NOMO-1 treated with dmso at 0.1 percent for 144 hours (cell line): ENCODE measurements around the gene INTS4.
"Not testable (repeated sequence)": the region's sequence is repeated elsewhere in the genome, so short reads cannot be mapped to it uniquely, and the experiment has no call there.

Source experiments
- DNase-seq: peaks from one replicate; lab custom pipeline; 2025; ENCODE audit not compliant: unreplicated experiment; lab: John Stamatoyannopoulos, UW

The INTS4 gene

GRCh38 chr11:78022397-78023396 lies 28.2 kb upstream of the INTS4 start, which contains the start of gene KCTD14:
Gene KCTD14 (minus strand): TSS chr11:78023276. CDS start chr11:78023249, 27 bp downstream.
- no peak for DNase-seq

DNA sequence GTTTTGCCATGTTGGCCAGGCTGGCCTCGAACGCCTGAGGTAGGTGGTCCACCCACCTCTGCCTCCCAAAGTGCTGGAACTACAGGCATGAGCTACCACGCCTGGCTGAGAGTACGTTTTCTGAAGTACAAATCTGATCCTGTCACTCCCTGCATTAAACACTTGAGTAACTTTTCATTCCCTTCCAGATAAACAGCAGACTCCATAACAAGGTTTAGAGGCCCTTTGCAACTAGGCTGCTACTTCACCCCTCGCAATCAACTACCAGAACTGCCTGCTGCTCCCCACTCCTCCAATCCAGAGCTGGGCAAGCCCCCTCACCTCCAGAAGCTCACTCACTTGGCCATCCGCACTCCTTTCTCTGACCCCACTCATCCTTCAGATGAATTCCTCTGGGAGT lies 27.1 kb upstream of the INTS4 start:
- DNase-seq: no peak

- no peak for DNase-seq
Measured at GRCh38 chr11:78020246-78020645, 25.8 kb upstream of the INTS4 start.

GRCh38 chr11:78019808-78020207 lies 25.3 kb upstream of the INTS4 start:
- DNase-seq: no peak

- no peak for DNase-seq
Measured at GRCh38 chr11:78015878-78016277, 21.4 kb upstream of the INTS4 start.

GRCh38 chr11:78014937-78015520 lies 20.6 kb upstream of the INTS4 start:
- DNase-seq: not testable (repeated sequence)

DNA sequence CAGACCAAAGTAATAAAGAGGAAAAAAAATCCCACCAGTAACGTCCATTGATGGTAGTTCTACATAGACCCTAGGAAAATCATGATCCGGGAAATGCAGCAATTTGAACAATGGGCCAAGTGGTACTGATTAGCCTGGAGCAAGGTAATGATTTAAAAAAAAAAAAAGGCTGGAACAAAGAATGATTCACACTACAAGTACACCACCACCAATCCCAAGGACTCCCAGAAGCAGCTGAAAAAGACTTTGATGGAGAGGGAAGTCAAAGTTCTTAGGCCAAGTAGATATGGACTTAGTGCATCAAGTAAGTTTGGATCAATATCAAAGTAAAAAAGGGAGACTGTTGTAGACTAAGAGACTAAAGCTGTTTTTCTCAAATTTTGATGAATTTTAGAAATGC lies 16.8 kb upstream of the INTS4 start:
- DNase-seq: no peak

- DNase-seq: no peak
Measured at GRCh38 chr11:78010755-78011154, 16.3 kb upstream of the INTS4 start.

- no peak for DNase-seq
Measured at GRCh38 chr11:78010304-78010703, 15.8 kb upstream of the INTS4 start.

DNA sequence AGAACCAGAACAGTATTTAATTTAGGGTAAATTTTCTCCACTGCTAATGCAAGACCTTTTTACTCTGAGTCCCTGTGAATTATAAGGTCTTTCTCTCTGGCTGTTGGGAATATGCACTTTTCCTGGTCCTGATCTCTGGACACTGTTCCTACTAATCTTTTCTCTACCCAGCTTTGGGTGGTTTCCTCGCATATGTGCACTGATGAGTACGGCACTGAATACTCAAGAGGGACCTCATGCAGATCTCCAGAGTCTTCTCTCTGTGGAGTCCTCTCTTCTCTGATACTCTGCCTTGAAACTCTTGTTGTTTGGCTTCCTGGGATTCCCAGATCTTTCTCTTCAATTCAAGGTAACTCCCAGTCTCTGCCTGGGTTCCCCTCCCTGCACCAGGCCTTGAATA lies 14.6 kb upstream of the INTS4 start:
- no peak for DNase-seq

DNA sequence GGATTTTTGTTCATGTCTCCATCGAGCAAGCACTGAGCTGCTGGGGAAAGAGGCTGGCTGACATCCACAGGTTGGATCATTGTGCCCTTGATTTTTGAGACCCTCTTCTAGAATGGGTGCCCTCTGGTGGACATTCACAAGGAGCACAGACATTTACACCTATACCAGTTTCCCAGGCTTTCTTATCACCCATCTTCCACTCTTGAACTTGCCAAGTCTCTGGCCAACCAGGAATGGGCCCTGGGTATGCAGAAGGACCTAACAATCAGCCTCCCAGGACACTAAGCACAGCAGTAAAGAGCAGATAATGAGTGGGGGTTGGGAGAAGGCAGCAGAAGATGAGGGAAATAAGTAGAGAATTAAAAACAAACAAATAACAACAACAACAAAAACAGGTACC lies 5.7 kb upstream of the INTS4 start:
- DNase-seq: peak; percentile 37

- DNase-seq: no peak
Measured at GRCh38 chr11:77999446-78000030, 5.1 kb upstream of the INTS4 start.

DNA sequence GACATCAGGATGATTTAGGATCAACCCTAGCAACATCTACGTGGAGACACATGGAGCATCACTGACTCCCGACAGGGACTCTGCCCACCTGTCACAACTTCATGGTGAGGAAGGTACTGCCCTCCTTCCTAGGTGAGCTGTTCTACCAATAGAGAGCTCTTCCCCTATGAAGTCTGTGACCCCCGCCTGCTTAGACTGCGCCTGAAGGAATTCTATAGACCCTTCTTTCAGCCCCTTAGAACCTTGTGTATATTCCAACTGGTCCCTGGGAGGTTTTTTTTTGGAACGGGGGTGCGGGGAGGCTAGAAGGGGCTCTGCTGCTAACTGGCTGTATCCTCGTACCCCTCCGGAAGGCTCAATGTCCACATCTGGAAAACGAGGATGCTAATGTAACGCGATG lies 566 bp downstream of the INTS4 start:
- no peak for DNase-seq

DNA sequence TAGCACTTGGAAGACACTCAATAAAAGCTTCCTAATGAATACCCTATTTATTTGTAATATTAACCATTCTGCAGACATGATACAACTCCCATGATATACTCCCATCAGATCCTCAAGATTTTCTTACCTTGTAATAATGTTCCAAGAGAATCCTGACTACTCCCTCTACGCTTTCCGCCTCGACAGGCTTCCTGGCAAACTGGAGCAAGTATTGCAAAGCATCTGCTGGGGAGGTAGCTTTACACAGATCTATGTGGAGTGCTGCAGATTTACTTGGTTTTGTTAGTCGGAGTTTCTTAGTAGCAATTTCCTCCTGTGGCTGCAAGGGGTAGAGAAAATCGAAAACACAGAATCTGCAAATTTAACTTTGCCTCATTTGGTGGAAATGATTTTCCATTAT lies 3.5 kb downstream of the INTS4 start:
- no peak for DNase-seq

DNA sequence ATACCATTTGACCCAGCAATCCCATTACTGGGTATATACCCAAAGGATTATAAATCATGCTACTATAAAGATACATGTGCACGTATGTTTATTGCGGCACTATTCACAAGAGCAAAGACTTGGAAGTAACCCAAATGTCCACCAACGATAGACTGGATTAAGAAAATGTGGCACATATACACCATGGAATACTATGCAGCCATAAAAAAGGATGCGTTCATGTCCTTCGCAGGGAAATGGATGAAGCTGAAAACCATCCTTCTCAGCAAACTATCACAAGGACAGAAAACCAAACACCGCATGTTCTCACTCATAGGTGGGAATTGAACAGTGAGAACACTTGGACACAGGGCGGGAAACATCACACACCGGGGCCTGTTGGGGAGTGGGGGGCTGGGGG lies 8.0 kb downstream of the INTS4 start:
- not testable (repeated sequence) for DNase-seq

GRCh38 chr11:77981346-77981947 lies 13.0 kb downstream of the INTS4 start:
- DNase-seq: no peak

- peak; percentile 7 for DNase-seq
Measured at GRCh38 chr11:77968337-77968736, 26.1 kb downstream of the INTS4 start.

GRCh38 chr11:77967753-77968152 lies 26.7 kb downstream of the INTS4 start:
- no peak for DNase-seq

DNA sequence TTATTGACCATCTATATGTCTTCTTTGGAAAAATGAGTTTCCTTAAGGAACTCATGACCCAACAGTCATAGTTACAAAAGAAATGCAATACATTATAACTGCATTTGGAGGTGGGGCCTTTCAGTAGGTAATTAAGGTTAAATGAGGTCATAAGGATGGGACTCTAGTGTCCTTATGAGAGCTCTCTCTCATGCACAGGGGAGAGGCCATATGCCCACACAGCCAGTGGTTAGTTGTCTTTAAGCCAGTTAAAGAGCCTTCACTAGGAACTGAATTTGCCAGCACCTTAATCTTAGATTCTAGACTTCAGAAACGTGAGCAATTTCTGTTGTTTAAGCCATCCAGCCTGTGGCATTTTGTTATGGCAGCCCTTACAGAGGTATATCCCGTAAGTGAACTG lies 27.3 kb downstream of the INTS4 start:
- DNase-seq: no peak

GRCh38 chr11:77966338-77966737 lies 28.1 kb downstream of the INTS4 start:
- DNase-seq: no peak

GRCh38 chr11:77959434-77959833 lies 35.0 kb downstream of the INTS4 start:
- no peak for DNase-seq
